G401 (cell line): Measurements from ENCODE around the gene GDPD5. TPM values are rescaled to one million over a fixed set of nuclear protein-coding genes. Genes with fewer than 3 reads are reported as not detected.

ENCODE experiments used
- DNase-seq: peaks from one replicate; pipeline ENCODE4 v3.0.0-alpha.2; 2015; ENCODE audit warnings: low spot score
- in situ Hi-C: cut with HindIII; loops from 2 replicates; pipeline ENCODE4 v1.10.0; 2016; ENCODE audit warnings: low sequenced_read_pairs, mixed read lengths
- total RNA-seq: library from RNA; depleted of rRNA; stranded (reverse); fragments of >200 nt; shearing (Covaris generic); gene quantifications from 2 replicates; pipeline ENCODE4 v1.2.3, GENCODE V29; 2014

Gene GDPD5
- total RNA-seq, 1 experiment from 2014 or later, result 4.6 TPM

DNA sequence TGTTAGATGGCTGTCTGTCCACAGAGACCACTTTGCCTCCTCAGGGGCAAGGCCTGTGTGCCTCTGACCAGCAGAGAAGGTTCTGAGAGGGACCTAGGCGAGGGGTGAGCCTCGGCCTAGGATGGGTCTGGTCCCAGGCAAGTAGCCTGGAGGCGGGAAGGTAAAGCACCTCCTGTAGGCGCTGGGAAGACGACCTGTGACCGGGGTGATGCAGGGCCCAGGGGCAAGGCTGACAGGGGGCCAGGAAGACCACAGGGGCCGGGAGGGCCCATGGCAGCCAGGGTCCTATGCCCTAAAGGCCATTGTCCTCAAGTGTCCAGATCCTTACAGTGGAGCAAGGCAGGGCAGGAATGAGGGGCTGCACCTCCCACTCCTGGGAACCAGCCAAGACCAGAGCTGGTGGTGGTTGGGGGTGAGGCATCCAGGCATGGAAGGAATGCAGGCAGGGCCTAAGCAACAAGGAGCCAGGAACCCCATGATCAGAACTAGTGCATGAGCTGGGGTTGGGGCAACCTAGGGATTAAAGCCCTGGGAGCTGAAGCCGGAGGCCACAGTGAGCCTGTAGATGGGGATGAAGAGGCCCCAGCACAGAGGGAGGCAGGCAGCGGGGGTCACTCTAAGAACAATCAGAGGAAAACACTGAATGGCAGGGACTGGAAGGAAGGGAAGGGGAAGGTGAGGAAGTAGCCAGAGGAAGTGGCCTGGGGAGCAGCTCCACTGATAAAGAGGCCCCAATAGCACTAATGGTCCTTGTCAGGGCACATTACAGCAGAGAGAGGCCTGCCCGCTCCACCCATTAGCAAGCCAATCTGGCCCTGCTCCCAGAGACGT, 59.8 kb downstream of the GDPD5 start:
- in situ Hi-C loops, result no loop called here
- no peak for DNase-seq

DNA sequence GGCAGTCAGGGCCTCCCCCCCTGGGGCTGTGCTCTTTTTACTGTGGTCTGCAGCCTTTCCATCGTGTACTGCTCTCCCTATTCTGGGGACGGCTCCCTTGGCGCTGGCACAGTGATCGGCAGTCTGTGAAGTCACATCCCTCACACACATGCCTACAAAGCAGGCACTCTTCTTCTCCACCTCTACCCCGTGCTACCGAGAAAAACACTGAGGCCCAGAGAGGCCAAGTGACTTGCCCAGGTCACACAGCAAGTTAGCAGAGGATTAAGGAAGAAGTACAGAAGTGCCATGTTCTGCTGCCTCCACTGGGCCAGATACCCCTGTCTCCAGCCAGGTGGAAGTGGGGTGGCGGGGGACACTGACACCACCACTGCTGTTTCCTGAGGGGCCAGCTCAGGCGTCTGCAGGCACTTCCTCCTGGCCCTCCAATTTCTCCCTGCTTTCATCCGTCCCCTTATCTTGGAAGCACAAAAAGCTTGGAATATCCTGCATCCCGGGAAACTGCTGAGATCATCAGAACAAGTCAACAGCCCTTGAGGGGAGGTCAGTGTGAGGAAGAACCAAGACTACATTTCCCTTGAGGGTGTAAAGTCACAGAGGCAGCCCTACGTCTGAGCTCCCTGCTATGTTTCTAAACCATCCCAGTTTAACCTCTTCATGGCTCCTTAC, 62.5 kb downstream of the GDPD5 start:
- no peak for DNase-seq
- in situ Hi-C loops, result no loop called here

DNA sequence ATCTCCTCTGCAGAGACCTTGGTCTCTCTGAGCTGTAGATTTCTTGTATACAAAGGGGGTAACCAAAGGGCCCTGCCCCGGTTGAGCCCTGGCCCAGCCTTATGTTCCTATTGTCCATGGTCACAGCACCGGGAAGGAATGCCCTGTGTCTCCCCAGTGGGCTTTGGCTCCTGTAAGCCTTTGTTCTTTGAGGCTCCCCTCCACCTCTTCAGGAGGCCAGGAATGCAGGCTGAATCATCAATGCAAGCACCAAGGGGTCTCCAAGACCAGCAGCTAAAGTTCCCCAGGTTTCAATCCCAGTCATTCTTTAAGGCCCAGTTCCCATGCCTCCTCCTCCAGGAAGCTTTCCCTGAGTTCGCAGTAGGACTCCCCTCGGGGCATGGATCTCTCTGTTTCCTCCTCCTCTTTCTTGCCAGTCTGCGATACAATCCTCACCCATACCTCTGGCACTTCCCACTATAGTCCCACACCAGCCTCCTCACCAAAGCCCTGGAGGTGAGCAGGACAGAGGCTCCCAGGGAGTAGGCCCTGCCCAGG, 63.6 kb downstream of the GDPD5 start:
- in situ Hi-C loops, result no loop called here

GRCh38 chr11:75461151-75461550, 64.6 kb downstream of the GDPD5 start:
- in situ Hi-C loops, result no loop called here

More for the DNA sequence above, 63.6 kb downstream of the GDPD5 start:
- no peak for DNase-seq

GRCh38 chr11:75456596-75457183, 69.1 kb downstream of the GDPD5 start:
- in situ Hi-C loops, result no loop called here
- peak; percentile 26 for DNase-seq

More at GRCh38 chr11:75461151-75461550, 64.6 kb downstream of the GDPD5 start:
- no peak for DNase-seq

DNA sequence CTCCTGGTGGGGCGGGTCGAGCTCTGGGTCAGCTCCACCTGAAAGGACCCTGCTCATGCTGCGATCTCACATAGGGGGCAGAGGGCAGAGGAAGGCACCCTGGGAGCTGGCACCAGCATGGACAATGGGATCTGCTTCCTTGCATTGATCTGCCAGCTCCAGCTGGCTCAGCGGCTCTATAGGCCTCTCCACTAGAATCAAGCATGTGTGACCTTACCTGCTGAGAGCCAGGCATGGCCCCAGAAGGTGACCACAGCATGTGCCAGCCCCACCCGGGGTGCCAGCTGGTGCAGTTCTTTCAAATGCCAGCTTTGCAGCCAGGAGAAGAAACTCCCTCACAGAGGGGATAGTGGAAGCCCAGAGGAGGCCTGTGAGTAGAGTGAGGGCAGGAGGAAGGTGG, 70.8 kb downstream of the GDPD5 start:
- in situ Hi-C loops, result no loop called here
- peak; percentile 46 for DNase-seq

DNA sequence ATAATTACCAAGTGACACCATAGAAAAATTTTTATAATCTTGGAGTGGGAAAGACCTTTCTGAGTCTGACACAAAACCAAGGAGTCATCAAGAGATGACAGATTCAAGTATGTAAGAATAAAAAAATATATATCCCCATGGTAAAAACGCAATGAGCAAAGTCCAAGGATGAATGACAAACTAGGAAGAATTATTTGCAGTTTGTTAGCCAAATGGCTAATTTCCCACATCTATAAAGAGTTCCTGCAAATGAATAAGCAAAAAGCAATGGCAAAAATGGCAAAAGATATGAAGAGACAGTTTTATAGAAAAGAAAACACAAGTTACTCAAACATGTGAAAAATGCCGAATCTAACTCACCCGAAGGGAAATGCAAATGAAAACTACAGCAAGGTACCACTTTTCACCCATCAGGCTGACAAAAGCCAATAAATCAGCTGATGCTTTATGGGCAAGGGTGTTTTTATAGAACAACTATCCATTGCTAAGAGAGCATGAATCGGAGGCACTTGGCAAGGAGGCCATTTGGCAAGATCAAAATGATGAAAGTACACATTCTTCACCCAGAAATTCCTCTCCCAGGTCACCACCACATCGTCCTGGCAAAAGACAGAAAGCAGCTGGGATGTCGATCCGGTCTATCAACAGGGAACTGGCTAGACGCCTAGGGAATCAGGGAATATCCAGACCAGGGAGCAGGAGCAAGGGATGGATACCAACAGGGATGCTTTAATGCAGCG, 71.7 kb downstream of the GDPD5 start:
- DNase-seq, result peak; percentile 92
- in situ Hi-C loops, result no loop called here

- no peak for DNase-seq
- in situ Hi-C loops, result no loop called here
Observed at GRCh38 chr11:75450826-75451821, 74.6 kb downstream of the GDPD5 start.

DNA sequence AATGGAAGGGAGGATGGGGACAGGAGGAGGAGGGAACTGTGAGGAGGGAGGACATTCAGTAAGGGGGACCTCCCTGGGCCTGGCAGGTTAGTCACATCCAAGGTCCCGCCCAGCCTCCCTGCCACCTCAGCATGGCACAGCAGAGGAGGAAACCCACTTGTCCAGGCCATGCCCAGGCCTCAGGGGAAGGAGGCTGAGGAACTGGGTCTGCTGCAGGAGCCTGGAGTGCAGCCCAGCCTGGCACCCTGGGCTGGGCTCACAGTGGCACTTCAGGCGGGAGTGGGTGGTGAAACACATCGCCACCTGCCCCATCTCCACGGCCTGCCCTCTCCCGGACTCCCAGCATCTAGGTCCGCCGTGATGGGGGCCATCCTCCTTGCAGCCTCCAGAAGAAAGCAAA, 75.5 kb downstream of the GDPD5 start:
- in situ Hi-C loops, result no loop called here

GRCh38 chr11:75449776-75450175, 76.0 kb downstream of the GDPD5 start:
- DNase-seq, result no peak
- in situ Hi-C loops, result no loop called here

More for the DNA sequence above, 75.5 kb downstream of the GDPD5 start:
- no peak for DNase-seq

- no peak for DNase-seq
- in situ Hi-C loops, result no loop called here
Observed at GRCh38 chr11:75449271-75449670, 76.5 kb downstream of the GDPD5 start.

GRCh38 chr11:75447415-75447814, 78.3 kb downstream of the GDPD5 start:
- DNase-seq, result no peak
- in situ Hi-C loops, result no loop called here

DNA sequence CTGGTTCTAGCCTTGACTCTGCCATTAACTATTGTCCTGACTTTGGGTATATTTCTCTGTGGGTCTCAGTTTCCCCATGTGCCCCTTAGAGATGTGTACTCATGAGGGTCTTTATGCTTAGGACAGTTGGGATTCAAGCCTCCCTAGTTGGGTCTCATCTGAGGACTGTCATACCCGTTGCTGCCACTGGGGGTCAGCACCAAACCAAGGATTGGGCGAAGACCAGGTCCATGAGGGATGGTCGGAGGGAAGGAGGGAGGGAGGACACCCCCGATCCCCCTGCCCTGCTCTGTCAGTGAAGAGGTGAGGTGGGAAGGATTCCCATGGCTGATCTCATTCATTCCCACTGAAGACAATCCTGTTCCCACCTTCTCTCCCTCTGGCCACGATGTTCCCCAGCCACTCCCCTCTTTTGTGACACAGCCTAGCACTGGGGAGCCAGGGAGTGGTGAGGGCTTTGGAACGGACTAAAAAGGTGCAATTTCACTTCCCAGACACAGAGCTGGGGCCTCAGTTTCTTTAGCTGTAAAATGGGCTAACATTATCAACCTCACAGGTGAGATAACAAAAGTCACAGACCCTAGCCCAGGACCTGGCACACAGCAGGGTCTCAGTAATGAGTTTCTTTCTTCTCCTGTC, 80.3 kb downstream of the GDPD5 start:
- peak; percentile 70 for DNase-seq
- in situ Hi-C loops, result no loop called here

DNA sequence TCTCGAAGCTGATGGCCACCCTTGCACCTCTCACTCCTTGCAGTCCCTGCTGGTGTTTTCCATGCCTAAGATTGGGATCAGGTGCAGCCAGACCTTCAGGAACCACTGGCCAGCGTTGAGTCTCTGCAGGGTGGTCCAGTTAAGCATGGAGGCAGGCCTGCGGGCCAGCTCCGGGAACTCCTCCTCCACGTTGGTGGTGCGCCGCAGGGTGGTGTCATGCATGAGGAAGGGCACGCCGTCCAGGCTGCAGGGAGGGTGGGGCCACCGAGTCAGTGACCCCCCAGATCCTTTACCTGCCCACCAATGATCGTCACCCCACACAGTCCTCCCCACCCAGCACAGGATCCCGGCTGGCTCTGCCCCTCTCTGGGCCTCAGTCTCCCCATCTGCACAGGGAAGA, 82.7 kb downstream of the GDPD5 start:
- in situ Hi-C loops, result no loop called here
- no peak for DNase-seq

- peak; percentile 29 for DNase-seq
- in situ Hi-C loops, result no loop called here
Observed at GRCh38 chr11:75442161-75442885, 83.4 kb downstream of the GDPD5 start.

DNA sequence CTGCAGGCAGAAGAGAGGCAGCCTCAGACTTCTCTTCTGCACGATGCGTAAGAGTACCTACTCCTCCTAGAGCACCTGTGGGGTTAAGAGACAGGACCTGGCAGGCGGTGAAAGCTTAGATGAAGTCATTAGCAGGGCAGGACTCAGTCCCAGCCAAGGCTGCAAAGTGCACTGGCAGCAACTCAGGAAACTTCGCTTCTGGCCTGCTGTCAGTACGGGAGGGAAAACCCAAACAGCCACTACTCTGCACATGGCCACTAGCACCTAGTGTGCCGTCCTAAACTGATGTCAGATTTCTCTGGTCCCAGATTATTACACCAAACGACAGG, 84.0 kb downstream of the GDPD5 start:
- in situ Hi-C loops, result no loop called here
- DNase-seq, result no peak
